Lower leg skin (tissue), 3 donors: ENCODE data around the gene ADARB2.

Experiments
- POLR2A ChIP-seq, 2 donors: fragments of 450-650 bp; IDR thresholded peaks; one replicate each; pipeline ENCODE4 v1.6.1; 2016 to 2017; ENCODE audit warnings: antibody characterized with exemption in 2 of 2, mild to moderate bottlenecking in 1 of 2, moderate library complexity in 1 of 2
- TF ChIP-seq, protein P1 (sequence below), 3 donors: fragments of 450-650 bp; IDR thresholded peaks; one replicate each; pipeline ENCODE4 v1.5.1; 2016; ENCODE audit warnings: antibody characterized with exemption in 3 of 3, mild to moderate bottlenecking in 3 of 3, moderate library complexity in 2 of 3

DNA sequence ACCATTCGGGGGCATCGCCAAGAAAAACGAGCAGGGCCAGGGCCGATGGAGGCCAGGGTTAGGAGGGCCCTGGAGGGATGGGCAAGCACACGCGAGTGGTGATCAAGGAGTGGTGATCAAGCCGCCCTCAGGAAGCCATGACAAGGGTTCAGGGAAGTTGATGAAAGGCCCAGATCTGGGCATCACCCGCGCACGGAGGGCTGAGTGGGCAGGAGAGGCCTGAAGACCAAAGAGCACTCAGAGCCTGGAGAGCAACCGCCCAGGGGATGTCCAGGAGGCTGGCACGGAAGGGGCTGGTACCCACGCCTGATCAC lies 566.5 kb downstream of the ADARB2 start:
- TF ChIP-seq, protein P1, sequence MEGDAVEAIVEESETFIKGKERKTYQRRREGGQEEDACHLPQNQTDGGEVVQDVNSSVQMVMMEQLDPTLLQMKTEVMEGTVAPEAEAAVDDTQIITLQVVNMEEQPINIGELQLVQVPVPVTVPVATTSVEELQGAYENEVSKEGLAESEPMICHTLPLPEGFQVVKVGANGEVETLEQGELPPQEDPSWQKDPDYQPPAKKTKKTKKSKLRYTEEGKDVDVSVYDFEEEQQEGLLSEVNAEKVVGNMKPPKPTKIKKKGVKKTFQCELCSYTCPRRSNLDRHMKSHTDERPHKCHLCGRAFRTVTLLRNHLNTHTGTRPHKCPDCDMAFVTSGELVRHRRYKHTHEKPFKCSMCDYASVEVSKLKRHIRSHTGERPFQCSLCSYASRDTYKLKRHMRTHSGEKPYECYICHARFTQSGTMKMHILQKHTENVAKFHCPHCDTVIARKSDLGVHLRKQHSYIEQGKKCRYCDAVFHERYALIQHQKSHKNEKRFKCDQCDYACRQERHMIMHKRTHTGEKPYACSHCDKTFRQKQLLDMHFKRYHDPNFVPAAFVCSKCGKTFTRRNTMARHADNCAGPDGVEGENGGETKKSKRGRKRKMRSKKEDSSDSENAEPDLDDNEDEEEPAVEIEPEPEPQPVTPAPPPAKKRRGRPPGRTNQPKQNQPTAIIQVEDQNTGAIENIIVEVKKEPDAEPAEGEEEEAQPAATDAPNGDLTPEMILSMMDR (IDR thresholded peaks at IDR 0.05): no peak
- TF ChIP-seq POLR2A (IDR thresholded peaks at IDR 0.05): no peak
